HEK293T (cell line): ENCODE data around the gene RTN3.

ENCODE experiments used
- ARNT ChIP-seq: fragments of 450-650 bp; IDR thresholded peaks from 2 replicates; pipeline ENCODE4 v1.6.1; 2017; ENCODE audit warnings: mild to moderate bottlenecking
- BHLHE40 ChIP-seq: fragments of 450-650 bp; IDR thresholded peaks from 2 replicates; pipeline ENCODE4 v1.6.1; 2016; ENCODE audit warnings: mild to moderate bottlenecking, moderate library complexity, borderline replicate concordance
- FOXA1 ChIP-seq: fragments of 450-650 bp; IDR thresholded peaks from 2 replicates; pipeline ENCODE4 v1.6.1; 2016; ENCODE audit warnings: mild to moderate bottlenecking
- HDGF ChIP-seq: fragments of 450-650 bp; IDR thresholded peaks from 2 replicates; pipeline ENCODE4 v1.6.1; 2017; ENCODE audit warnings: antibody characterized with exemption, borderline replicate concordance
- L3MBTL2 ChIP-seq: fragments of 450-650 bp; conservative IDR thresholded peaks from 2 replicates; pipeline ENCODE4 v1.6.1; 2016; ENCODE audit warnings: mild to moderate bottlenecking
- SP1 ChIP-seq: fragments of 450-650 bp; IDR thresholded peaks from 2 replicates; pipeline ENCODE4 v1.6.1; 2017
- TARDBP ChIP-seq: fragments of 450-650 bp; IDR thresholded peaks from 2 replicates; pipeline ENCODE4 v1.6.1; 2016
- ZNF384 ChIP-seq: fragments of 450-650 bp; IDR thresholded peaks from 2 replicates; pipeline ENCODE4 v1.6.1; 2016

- TF ChIP-seq L3MBTL2 (no peak), SP1 (no peak), HDGF (no peak), FOXA1 (no peak), TARDBP (no peak), ZNF384 (no peak), ARNT (no peak), BHLHE40 (no peak)
These were observed 83.0 kb downstream of the RTN3 start for GRCh38 chr11:63764340-63764678.
